ENCODE measurements around the gene CLPTM1.

The CLPTM1 gene

GRCh38 chr19:45037393-45038169 lies 82.4 kb downstream of the CLPTM1 start:
- no peaks in the 10 kb centered on the region for H3K27me3 Mint-ChIP-seq (ENCODE audit: low read depth)
- H3K4me3 Mint-ChIP-seq, result peak overlapping the region; percentile 70 to 91 (median 75)
- peaks cover 33% of the 10 kb centered on the region for H3K36me3 Mint-ChIP-seq (ENCODE audit: low read depth)
- TF ChIP-seq, protein P1, sequence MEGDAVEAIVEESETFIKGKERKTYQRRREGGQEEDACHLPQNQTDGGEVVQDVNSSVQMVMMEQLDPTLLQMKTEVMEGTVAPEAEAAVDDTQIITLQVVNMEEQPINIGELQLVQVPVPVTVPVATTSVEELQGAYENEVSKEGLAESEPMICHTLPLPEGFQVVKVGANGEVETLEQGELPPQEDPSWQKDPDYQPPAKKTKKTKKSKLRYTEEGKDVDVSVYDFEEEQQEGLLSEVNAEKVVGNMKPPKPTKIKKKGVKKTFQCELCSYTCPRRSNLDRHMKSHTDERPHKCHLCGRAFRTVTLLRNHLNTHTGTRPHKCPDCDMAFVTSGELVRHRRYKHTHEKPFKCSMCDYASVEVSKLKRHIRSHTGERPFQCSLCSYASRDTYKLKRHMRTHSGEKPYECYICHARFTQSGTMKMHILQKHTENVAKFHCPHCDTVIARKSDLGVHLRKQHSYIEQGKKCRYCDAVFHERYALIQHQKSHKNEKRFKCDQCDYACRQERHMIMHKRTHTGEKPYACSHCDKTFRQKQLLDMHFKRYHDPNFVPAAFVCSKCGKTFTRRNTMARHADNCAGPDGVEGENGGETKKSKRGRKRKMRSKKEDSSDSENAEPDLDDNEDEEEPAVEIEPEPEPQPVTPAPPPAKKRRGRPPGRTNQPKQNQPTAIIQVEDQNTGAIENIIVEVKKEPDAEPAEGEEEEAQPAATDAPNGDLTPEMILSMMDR (IDR thresholded peaks at IDR 0.05; ENCODE audit: unreplicated experiment in 3 of 3), result no peak
- H3K4me1 Mint-ChIP-seq, result peaks cover 22% of the 10 kb centered on the region
- H3K9me3 Mint-ChIP-seq, result no peaks in the 10 kb centered on the region
- H3K27ac Mint-ChIP-seq, result no peak overlapping the region

DNA sequence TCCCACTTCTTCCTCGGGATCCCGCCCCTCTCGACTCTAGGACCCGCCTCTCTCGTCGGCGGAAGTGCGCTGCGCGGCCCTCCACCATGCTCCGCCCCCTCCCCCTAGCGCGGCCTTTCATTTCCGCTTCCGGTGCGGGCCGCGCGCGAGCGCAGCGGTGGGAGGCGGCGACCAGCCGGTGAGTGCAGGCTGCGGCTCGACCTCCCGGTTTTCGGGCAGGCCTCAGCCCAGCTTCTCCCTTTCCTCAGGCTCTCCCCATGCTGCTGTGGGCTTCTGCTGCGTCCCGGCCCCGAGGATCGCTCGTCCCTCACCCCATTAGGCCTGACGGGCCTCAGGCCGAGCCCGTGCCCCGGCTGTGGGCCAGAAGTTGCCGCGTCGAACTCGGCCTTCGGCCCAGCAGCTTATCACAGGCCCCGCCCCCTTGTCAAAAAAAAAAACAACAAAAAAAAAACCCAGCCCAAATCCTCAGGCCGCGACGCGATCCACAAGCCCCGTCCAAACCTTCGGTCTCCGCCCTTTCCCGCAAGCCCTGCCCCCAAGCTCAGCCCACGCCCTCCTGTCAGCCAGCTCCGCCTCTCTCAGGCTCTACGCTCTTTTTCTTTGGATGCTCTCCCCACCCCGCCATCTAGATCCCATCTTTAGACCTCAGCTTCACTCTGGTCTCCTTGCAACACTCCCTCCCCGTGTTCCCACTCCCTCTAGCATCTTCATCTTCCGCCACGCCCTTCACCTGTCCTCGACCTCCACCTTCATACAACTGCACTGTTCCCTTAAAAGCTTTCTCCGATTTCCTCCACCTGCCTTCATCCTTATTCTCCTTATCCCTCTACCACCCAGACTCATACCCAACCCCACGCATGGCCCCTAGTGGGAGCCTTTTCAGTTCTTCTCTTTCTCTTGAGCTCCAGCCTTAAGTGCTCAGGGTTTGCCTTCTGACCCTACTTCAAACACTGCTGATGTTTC lies 84.0 kb downstream of the CLPTM1 start, which contains the start of gene CLASRP:
Gene CLASRP, plus strand, starts transcription at position 115 of the 963 bp plus-strand sequence. CDS start 1,168 bp downstream, outside the sequence.
- Mint-ChIP-seq H3K36me3 (ENCODE audit: low read depth) (peaks cover 31% of the 10 kb centered on the region), H3K4me1 (peaks cover 22% of the 10 kb centered on the region), H3K4me3 (peak within 1 kb of the TSS; percentile 91 to 97 (median 94)), H3K27me3 (ENCODE audit: low read depth) (no peaks in the 10 kb centered on the region), H3K9me3 (no peaks in the 10 kb centered on the region), H3K27ac (peak within 1 kb of the TSS; percentile 85 to 92 (median 87))
- TF ChIP-seq, protein P1 (IDR thresholded peaks at IDR 0.05; ENCODE audit: unreplicated experiment in 3 of 3), result no peak

- Mint-ChIP-seq H3K27me3 (ENCODE audit: low read depth) (no peaks in the 10 kb centered on the region), H3K4me3 (peak overlapping the region; percentile 91 to 97 (median 94)), H3K27ac (peak overlapping the region in 2 of 3 experiments; percentile 10 to 85), H3K4me1 (peaks cover 22% of the 10 kb centered on the region), H3K36me3 (ENCODE audit: low read depth) (peaks cover 35% of the 10 kb centered on the region), H3K9me3 (no peaks in the 10 kb centered on the region)
- TF ChIP-seq, protein P1 (IDR thresholded peaks at IDR 0.05; ENCODE audit: unreplicated experiment in 3 of 3), result no peak
These were observed 85.0 kb downstream of the CLPTM1 start for GRCh38 chr19:45040059-45040771.

GRCh38 chr19:45041125-45041524 lies 85.9 kb downstream of the CLPTM1 start:
- TF ChIP-seq, protein P1 (IDR thresholded peaks at IDR 0.05; ENCODE audit: unreplicated experiment in 3 of 3), result no peak
- no peaks in the 10 kb centered on the region for H3K9me3 Mint-ChIP-seq
- H3K27me3 Mint-ChIP-seq (ENCODE audit: low read depth), result no peaks in the 10 kb centered on the region
- no peak overlapping the region for H3K27ac Mint-ChIP-seq
- peaks cover 22% of the 10 kb centered on the region for H3K4me1 Mint-ChIP-seq
- peak overlapping the region; percentile 67 to 83 (median 78) for H3K4me3 Mint-ChIP-seq
- H3K36me3 Mint-ChIP-seq (ENCODE audit: low read depth), result peaks cover 41% of the 10 kb centered on the region

Measured in nephron (organoid).